GM18508 (cell line): ENCODE results near the gene ARHGAP21.

ENCODE experiments used
- ATAC-seq: cut with Tn5 transposase; IDR thresholded peaks from one replicate; pipeline ENCODE4 v1.9.1; 2021; ENCODE audit warnings: moderate number of reproducible peaks; ENCODE audit not compliant: insufficient read depth, unreplicated experiment

The ARHGAP21 gene

DNA sequence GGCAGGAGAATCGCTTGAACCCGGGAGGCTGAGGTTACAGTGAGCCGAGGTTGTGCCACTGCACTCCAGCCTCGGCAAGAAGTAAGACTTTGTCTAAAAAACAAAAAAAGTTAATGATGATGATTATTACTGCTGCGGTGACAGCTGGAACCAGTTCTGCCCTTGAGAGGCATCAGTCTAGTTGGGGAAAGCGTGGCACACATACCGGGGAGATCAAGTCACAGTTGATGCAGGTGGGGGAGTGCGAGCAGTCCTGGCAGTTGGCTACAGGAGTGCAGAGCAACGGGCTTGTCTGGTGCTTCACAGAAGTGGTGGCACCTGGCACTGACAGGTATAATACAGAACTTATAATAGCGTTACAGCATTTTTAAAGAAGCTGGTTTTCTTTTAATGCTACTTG is 173.0 kb downstream of the ARHGAP21 start:
- ATAC-seq = no peak

DNA sequence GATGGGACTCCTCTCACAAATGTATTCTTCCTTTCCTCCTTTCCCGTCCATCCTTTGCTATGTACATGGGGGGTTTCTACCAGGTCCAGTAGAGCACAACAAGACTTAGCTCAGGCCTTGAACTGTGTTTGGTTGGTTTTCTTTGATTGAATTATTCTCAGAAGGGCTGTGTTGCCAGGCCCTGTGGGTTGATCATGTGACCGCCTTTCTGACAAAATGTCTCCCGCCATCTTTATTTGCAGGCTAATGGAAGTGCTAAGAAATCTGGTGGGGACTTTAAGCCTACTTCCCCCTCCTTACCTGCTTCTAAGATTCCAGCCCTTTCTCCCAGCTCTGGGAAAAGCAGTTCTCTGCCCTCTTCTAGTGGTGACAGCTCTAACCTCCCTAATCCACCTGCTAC is 178.1 kb downstream of the ARHGAP21 start:
- no peak for ATAC-seq

GRCh38 chr10:24544776-24545175 is 178.9 kb downstream of the ARHGAP21 start:
- ATAC-seq = no peak

DNA sequence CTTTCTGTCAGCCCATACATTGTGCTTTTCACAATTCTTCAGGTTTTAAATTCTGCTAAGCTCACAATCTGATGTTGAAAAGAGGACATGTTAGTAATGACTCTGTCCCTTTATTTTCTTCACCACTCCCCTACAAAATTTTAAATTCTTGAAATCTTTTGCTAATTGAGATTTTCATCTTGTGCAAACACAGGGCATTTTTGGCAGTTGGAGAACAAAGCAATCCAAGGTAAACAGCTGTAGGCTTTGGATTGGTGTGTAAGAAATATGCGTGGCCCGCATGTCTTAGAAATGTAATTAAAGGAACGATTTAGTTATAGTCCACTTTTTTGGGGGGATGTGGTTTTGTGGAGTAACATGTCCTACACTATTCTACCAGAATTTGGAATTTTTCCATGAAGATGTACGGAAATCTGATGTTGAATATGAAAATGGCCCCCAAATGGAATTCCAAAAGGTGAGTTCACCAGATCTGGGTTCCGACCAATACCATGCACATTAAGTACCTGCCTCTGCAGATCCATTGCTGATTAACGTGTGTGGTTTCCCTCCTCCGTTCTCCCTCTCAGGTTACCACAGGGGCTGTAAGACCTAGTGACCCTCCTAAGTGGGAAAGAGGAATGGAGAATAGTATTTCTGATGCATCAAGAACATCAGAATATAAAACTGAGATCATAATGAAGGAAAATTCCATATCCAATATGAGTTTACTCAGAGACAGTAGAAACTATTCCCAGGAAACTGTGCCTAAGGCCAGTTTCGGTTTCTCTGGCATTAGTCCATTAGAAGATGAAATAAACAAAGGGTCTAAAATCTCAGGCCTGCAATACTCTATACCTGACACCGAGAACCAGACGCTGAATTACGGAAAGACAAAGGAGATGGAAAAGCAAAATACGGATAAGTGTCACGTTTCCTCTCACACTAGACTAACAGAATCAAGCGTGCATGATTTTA is 181.1 kb downstream of the ARHGAP21 start:
- no peak for ATAC-seq

- no peak for ATAC-seq
These were observed 182.4 kb downstream of the ARHGAP21 start for GRCh38 chr10:24541239-24541753.

- no peak for ATAC-seq
These were observed 187.1 kb downstream of the ARHGAP21 start for GRCh38 chr10:24536636-24537035.

- ATAC-seq = no peak
These were observed 189.7 kb downstream of the ARHGAP21 start for GRCh38 chr10:24533981-24534380.
